B cell (primary cell): ENCODE data around the gene ZSCAN21. TPM values are rescaled to one million over a fixed set of nuclear protein-coding genes. Genes with fewer than 3 reads are reported as not detected.
"Not testable (repeated sequence)": the region's sequence is repeated elsewhere in the genome, so short reads cannot be mapped to it uniquely, and the experiment has no call there.

Source experiments
- ATAC-seq: fragments of 200-7000 bp; cut with Tn5 transposase; one replicate; pipeline ENCODE4 v1.10.0; 2021; ENCODE audit warnings: low read depth, mild to moderate bottlenecking, moderate number of reproducible peaks, moderate library complexity
- CTCF ChIA-PET: fragments of 350-600 bp; sonication (Branson Sonifier 250); formaldehyde crosslinking; loops from one replicate; lab custom pipeline; 2021; ENCODE audit warnings: antibody characterized with exemption, inconsistent platforms; lab: Charles Lee
- POLR2A ChIA-PET: fragments of 350-600 bp; sonication (Branson Sonifier 250); formaldehyde crosslinking; loops from one replicate; lab custom pipeline; 2021; ENCODE audit warnings: antibody characterized with exemption; lab: Charles Lee
- DNase-seq: peaks from one replicate; pipeline ENCODE4 v3.0.0; 2013
- H2AFZ ChIP-seq: 2 replicates; pipeline ENCODE4 v1.6.1; 2012; ENCODE audit warnings: mild to moderate bottlenecking, low read depth, low read length; ENCODE audit not compliant: insufficient read depth, poor library complexity, severe bottlenecking
- H3K27ac ChIP-seq, 2 donors: 1 replicate in 1 of 2; 2 replicates in 1 of 2; pipeline ENCODE4 v1.5.1; 2012 to 2013; ENCODE audit warnings: low read length in 2 of 2, mild to moderate bottlenecking in 2 of 2, moderate library complexity in 1 of 2
- H3K27me3 ChIP-seq, 4 experiments: fragments of 200-600 bp in 1 of 4; sonication (generic) in 1 of 4; replicated peaks in 1 of 4; 1 replicate in 2 of 4; 2 replicates in 2 of 4; pipeline versions ENCODE4 v1.6.1 to v1.7.0; 2013 to 2016; ENCODE audit warnings: low read length in 3 of 4, mild to moderate bottlenecking in 2 of 4, mixed read lengths in 1 of 4, moderate library complexity in 1 of 4; ENCODE audit not compliant: insufficient read depth in 4 of 4, control insufficient read depth in 3 of 4; ENCODE audit errors: control extremely low read depth in 1 of 4
- H3K36me3 ChIP-seq, 2 experiments: replicated peaks in 1 of 2; 1 replicate in 1 of 2; 2 replicates in 1 of 2; pipeline versions ENCODE4 v1.6.1 to v1.7.1; 2013; ENCODE audit warnings: low read length in 1 of 2; ENCODE audit not compliant: insufficient read depth in 2 of 2, control insufficient read depth in 1 of 2; ENCODE audit errors: control extremely low read depth in 1 of 2, extremely low read depth in 1 of 2
- H3K4me1 ChIP-seq, 2 donors: fragments of 200-600 bp in 1 of 2; sonication (generic) in 1 of 2; 1 replicate in 1 of 2; 2 replicates in 1 of 2; pipeline versions ENCODE4 v1.5.1 to v1.6.1; 2013 to 2017; ENCODE audit warnings: low read length in 2 of 2; ENCODE audit not compliant: control insufficient read depth in 2 of 2, insufficient read depth in 2 of 2
- H3K4me2 ChIP-seq: replicated peaks from 2 replicates; pipeline ENCODE3; 2012; ENCODE audit warnings: mild to moderate bottlenecking, low read depth, low read length; ENCODE audit not compliant: poor library complexity, severe bottlenecking
- H3K4me3 ChIP-seq, 5 experiments: fragments of 200-600 bp in 1 of 5; sonication (generic) in 1 of 5; 1 replicate in 3 of 5; 2 replicates in 2 of 5; pipeline versions ENCODE4 v1.5.1 to v1.7.0; 2011 to 2016; ENCODE audit warnings: low read length in 4 of 5, mild to moderate bottlenecking in 4 of 5, low read depth in 2 of 5, control low read depth in 1 of 5, moderate library complexity in 1 of 5; ENCODE audit not compliant: insufficient read depth in 1 of 5; ENCODE audit errors: control extremely low read depth in 1 of 5, extremely low read depth in 1 of 5
- H3K79me2 ChIP-seq: fragments of 200-600 bp; sonication (generic); one replicate; pipeline ENCODE4 v1.6.0; 2016; ENCODE audit warnings: low read length; ENCODE audit not compliant: control insufficient read depth, insufficient read depth
- H3K9ac ChIP-seq: fragments of 200-600 bp; sonication (generic); 2 replicates; pipeline ENCODE4 v1.6.1; 2017; ENCODE audit warnings: mild to moderate bottlenecking, low read length, moderate library complexity
- H3K9me3 ChIP-seq, 3 donors: one replicate each; pipeline versions ENCODE4 v1.6.1 to v1.7.1; 2013; ENCODE audit warnings: low read length in 2 of 3; ENCODE audit not compliant: control insufficient read depth in 2 of 3, insufficient read depth in 1 of 3; ENCODE audit errors: control extremely low read depth in 1 of 3
- H4K20me1 ChIP-seq: 2 replicates; pipeline ENCODE4 v1.6.0; 2012; ENCODE audit warnings: mild to moderate bottlenecking, low read length; ENCODE audit not compliant: insufficient read depth, control insufficient read depth, poor library complexity, severe bottlenecking
- H3K27ac Mint-ChIP-seq: one replicate; pipeline ENCODE4 v1.8.0; 2021; ENCODE audit warnings: mixed read lengths
- H3K27me3 Mint-ChIP-seq: one replicate; pipeline ENCODE4 v1.8.0; 2021; ENCODE audit warnings: mixed read lengths
- H3K4me1 Mint-ChIP-seq: one replicate; pipeline ENCODE4 v1.8.0; 2021; ENCODE audit warnings: mixed read lengths
- H3K4me3 Mint-ChIP-seq: one replicate; pipeline ENCODE4 v1.8.0; 2021; ENCODE audit warnings: mixed read lengths
- H3K9me3 Mint-ChIP-seq: one replicate; pipeline ENCODE4 v1.8.0; 2022; ENCODE audit warnings: mixed read lengths; ENCODE audit not compliant: insufficient read depth
- CTCF ChIP-seq: fragments of 200-600 bp; IDR thresholded peaks from one replicate; pipeline ENCODE4 v1.8.0; 2022; ENCODE audit warnings: antibody characterized with exemption, mild to moderate bottlenecking
- EZH2 ChIP-seq: IDR thresholded peaks from 2 replicates; pipeline ENCODE4 v1.6.1; 2012; ENCODE audit warnings: borderline replicate concordance, low read depth, mild to moderate bottlenecking, moderate library complexity, low read length; ENCODE audit not compliant: insufficient read depth, poor library complexity, severe bottlenecking
- WGBS: methylation state at CpG from one replicate; pipeline ENCODE4 v1.1.5; 2013; ENCODE audit warnings: missing lambda C conversion rate; ENCODE audit not compliant: insufficient coverage; 5-methylcytosine and 5-hydroxymethylcytosine counted together
- intact Hi-C: fragments of 100-400 bp; cut with micrococcal nuclease; formaldehyde crosslinking; loops from one replicate; pipeline ENCODE4 v1.10.0; 2022
- polyA plus RNA-seq: library from polyadenylated mRNA; depleted of rRNA; stranded (reverse); fragments of >200 nt; gene quantifications from 2 replicates; pipeline ENCODE4 v1.2.3, GENCODE V29; 2012
- total RNA-seq, 2 donors: library from RNA; stranded (reverse); fragments of 120-200 nt in 1 of 2; gene quantifications; 1 replicate in 1 of 2; 2 replicates in 1 of 2; pipeline versions ENCODE4 v1.2.3 to v1.2.4, GENCODE V29; 2013 to 2022

ZSCAN21 gene
- total and polyA plus RNA-seq, 2 donors (not counting 1 experiment from before 2014, with no cell fraction given), result 6.7 to 13.2 TPM

- Mint-ChIP-seq H3K27me3 (peaks cover 11% of the 10 kb centered on the region), H3K9me3 (no peaks in the 10 kb centered on the region), H3K4me1 (no peaks in the 10 kb centered on the region), H3K27ac (no peak overlapping the region), H3K4me3 (no peak overlapping the region)
- no peaks in the 10 kb centered on the region for H3K79me2 ChIP-seq
- no peaks in the 10 kb centered on the region for H3K9me3 ChIP-seq
- TF ChIP-seq EZH2, result no peak
- no peak for TF ChIP-seq CTCF
- H4K20me1 ChIP-seq, result no peaks in the 10 kb centered on the region
- ATAC-seq (no peak), DNase-seq (no peak)
- intact Hi-C loops, result no loop called here
- H3K36me3 ChIP-seq, result no peaks in the 10 kb centered on the region
- H3K9ac ChIP-seq, result no peak overlapping the region
- CTCF ChIA-PET, result interaction anchor here (0.7 kb wide), 1 partner anchor 683 kb away, joined by 3 read pairs; no protein-coding TSS in a partner anchor
- H3K4me2 ChIP-seq, result no peak overlapping the region
- H3K4me3 ChIP-seq, result no peak overlapping the region
- no peaks in the 10 kb centered on the region for H3K27me3 ChIP-seq
- H2AFZ ChIP-seq, result no peak overlapping the region
- no peak overlapping the region for H3K27ac ChIP-seq
- H3K4me1 ChIP-seq, result no peaks in the 10 kb centered on the region
- WGBS, result 86% methylated on average over 2 of the region's 3 CpGs
- POLR2A ChIA-PET, result interaction anchor here (0.6 kb wide), 1 partner anchor 11 kb away, joined by 3 read pairs; no protein-coding TSS in a partner anchor
Measured at GRCh38 chr7:100007887-100008286, 41.7 kb upstream of the ZSCAN21 start.

GRCh38 chr7:100008525-100008924, 41.0 kb upstream of the ZSCAN21 start:
- no peak for DNase-seq
- no peaks in the 10 kb centered on the region for H4K20me1 ChIP-seq
- Mint-ChIP-seq H3K4me3 (no peak overlapping the region), H3K4me1 (no peaks in the 10 kb centered on the region), H3K27me3 (peaks cover 11% of the 10 kb centered on the region), H3K9me3 (no peaks in the 10 kb centered on the region), H3K27ac (no peak overlapping the region)
- H2AFZ ChIP-seq, result no peak overlapping the region
- no peak overlapping the region for H3K27ac ChIP-seq
- H3K27me3 ChIP-seq, result no peaks in the 10 kb centered on the region
- H3K79me2 ChIP-seq, result no peaks in the 10 kb centered on the region
- ChIA-PET POLR2A (interaction anchor here (0.6 kb wide), 1 partner anchor 9 kb away, joined by 4 read pairs; no protein-coding TSS in a partner anchor), CTCF (no interaction called here)
- no peak overlapping the region for H3K4me2 ChIP-seq
- no peaks in the 10 kb centered on the region for H3K36me3 ChIP-seq
- no peaks in the 10 kb centered on the region for H3K4me1 ChIP-seq
- no peak overlapping the region for H3K4me3 ChIP-seq
- no peak overlapping the region for H3K9ac ChIP-seq
- ATAC-seq, result no peak
- TF ChIP-seq CTCF (no peak), EZH2 (no peak)
- H3K9me3 ChIP-seq, result no peaks in the 10 kb centered on the region
- intact Hi-C loops, result no loop called here
- 89% methylated on average over 8 of the region's 10 CpGs for WGBS

- H3K36me3 ChIP-seq, POLR2A ChIA-PET, H3K4me2 ChIP-seq, intact Hi-C loops, H3K4me1 ChIP-seq, H2AFZ ChIP-seq, H3K9me3 Mint-ChIP-seq, H3K27me3 ChIP-seq, H3K27ac ChIP-seq, CTCF ChIA-PET, H3K9me3 ChIP-seq, H3K4me3 ChIP-seq, DNase-seq, H3K9ac ChIP-seq, ATAC-seq, H3K79me2 ChIP-seq, H4K20me1 ChIP-seq, H3K27ac Mint-ChIP-seq, H3K4me1 Mint-ChIP-seq, H3K4me3 Mint-ChIP-seq: not testable (repeated sequence)
- WGBS, result 85% methylated on average over 8 of the region's 8 CpGs
- H3K27me3 Mint-ChIP-seq, result peaks cover 11% of the 10 kb centered on the region
Measured at GRCh38 chr7:100009952-100010351, 39.6 kb upstream of the ZSCAN21 start.
